HG02852 (cell line): Measurements from ENCODE around the gene SDC1.

Experiments
- ATAC-seq: cut with Tn5 transposase; IDR thresholded peaks from one replicate; pipeline ENCODE4 v1.9.1; 2021; ENCODE audit warnings: mild to moderate bottlenecking, moderate library complexity; ENCODE audit not compliant: unreplicated experiment

The SDC1 gene

GRCh38 chr2:20156076-20156759 is 68.7 kb downstream of the SDC1 start:
- ATAC-seq: no peak

DNA sequence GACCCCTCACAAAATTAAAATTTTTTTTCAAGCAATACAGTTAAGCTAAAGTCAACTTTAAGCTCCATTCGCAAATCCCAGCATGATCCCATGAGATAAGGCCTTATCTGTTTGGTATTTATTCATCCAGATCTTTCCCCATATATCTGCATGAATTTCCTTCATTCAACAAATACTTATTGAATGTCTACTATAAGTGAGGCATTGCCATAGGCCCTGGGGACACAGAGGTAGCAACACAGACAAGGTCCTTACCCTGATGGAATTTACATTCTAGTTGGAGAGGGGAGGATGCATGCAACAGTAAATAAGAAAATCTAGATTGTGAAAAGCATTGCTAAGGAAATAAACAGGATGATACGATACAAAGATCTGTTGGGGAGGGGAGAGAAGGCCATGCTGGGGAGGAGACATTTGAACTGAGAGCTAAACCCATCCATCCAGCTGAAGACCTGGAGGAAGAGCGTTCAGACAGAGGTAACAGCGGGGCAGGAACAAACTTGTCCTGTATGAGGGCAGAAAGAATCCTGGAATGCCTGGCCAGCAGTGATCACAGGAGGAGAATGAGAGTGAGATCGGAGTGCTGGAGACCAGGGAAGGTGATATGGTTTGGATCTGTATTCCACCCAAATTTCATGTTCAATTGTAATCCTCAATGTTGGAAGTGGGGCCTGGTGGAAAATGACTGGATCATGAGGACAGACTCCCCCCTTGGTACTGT is 71.6 kb downstream of the SDC1 start:
- no peak for ATAC-seq

GRCh38 chr2:20150806-20151571 is 73.9 kb downstream of the SDC1 start:
- ATAC-seq: peak; percentile 73
